Measurements from ENCODE around the gene PIK3AP1. TPM values are rescaled to one million over a fixed set of nuclear protein-coding genes. Genes with fewer than 3 reads are reported as not detected.
"Not testable (repeated sequence)": the region's sequence is repeated elsewhere in the genome, so short reads cannot be mapped to it uniquely, and the experiment has no call there.

Gene PIK3AP1
- polyA plus RNA-seq, 2 donors: 0.31 to 0.47 TPM

DNA sequence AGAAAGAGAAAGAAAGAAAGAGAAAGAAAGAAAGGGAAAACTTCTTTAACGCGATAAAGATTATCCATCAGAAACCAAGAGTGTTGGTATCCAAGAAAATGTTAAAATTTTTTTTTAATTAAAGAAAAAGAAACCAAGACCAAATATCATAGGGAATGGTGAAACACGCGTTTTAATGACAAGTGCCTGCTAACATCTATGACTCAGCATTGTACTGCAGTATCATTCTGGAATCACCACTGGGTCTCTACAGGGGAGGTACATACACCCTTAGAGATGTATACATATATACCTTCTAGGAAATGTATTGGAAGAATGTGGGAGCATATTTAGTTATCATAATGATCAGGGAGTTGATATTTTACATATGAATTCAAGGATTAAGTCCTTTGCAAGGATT lies 32.1 kb upstream of the PIK3AP1 start:
- WGBS, 2 donors: 87 to 88% methylated on average over 4 of the region's 4 CpGs
- Histone ChIP-seq H3K27ac (ENCODE audit: low read depth in 2 of 2, low read length in 1 of 2) (no peak overlapping the region), H3K4me1 (ENCODE audit: control insufficient read depth in 2 of 2, insufficient read depth in 2 of 2, low read length in 1 of 2) (no peaks in the 10 kb centered on the region), H3K9me3 (ENCODE audit: control insufficient read depth in 2 of 2, insufficient read depth in 1 of 2, low read depth in 1 of 2, low read length in 1 of 2) (no peaks in the 10 kb centered on the region), H3K27me3 (ENCODE audit: control insufficient read depth in 1 of 2, insufficient read depth in 2 of 2, low read length in 2 of 2) (no peaks in the 10 kb centered on the region), H3K4me3 (ENCODE audit: low read depth in 1 of 2, low read length in 2 of 2) (no peak overlapping the region), H3K36me3 (ENCODE audit: control insufficient read depth in 2 of 2, insufficient read depth in 2 of 2, low read length in 1 of 2) (no peaks in the 10 kb centered on the region)

DNA sequence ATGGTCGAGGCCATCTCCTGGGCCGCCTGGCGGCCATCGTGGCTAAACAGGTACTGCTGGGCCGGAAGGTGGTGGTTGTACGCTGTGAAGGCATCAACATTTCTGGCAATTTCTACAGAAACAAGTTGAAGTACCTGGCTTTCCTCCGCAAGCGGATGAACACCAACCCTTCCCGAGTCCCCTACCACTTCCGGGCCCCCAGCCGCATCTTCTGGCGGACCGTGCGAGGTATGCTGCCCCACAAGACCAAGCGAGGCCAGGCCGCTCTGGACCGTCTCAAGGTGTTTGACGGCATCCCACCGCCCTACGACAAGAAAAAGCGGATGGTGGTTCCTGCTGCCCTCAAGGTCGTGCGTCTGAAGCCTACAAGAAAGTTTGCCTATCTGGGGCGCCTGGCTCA lies 30.0 kb upstream of the PIK3AP1 start:
- not testable (repeated sequence) for H3K36me3 ChIP-seq (ENCODE audit: control insufficient read depth in 2 of 2, insufficient read depth in 2 of 2, low read length in 1 of 2); H3K4me1 ChIP-seq (ENCODE audit: control insufficient read depth in 2 of 2, insufficient read depth in 2 of 2, low read length in 1 of 2); H3K9me3 ChIP-seq (ENCODE audit: control insufficient read depth in 2 of 2, insufficient read depth in 1 of 2, low read depth in 1 of 2, low read length in 1 of 2); H3K27me3 ChIP-seq (ENCODE audit: control insufficient read depth in 1 of 2, insufficient read depth in 2 of 2, low read length in 2 of 2); H3K4me3 ChIP-seq (ENCODE audit: low read depth in 1 of 2, low read length in 2 of 2); H3K27ac ChIP-seq (ENCODE audit: low read depth in 2 of 2, low read length in 1 of 2)
- 96 to 97% methylated on average over 15 to 24 of the region's 24 CpGs for WGBS, 2 donors

DNA sequence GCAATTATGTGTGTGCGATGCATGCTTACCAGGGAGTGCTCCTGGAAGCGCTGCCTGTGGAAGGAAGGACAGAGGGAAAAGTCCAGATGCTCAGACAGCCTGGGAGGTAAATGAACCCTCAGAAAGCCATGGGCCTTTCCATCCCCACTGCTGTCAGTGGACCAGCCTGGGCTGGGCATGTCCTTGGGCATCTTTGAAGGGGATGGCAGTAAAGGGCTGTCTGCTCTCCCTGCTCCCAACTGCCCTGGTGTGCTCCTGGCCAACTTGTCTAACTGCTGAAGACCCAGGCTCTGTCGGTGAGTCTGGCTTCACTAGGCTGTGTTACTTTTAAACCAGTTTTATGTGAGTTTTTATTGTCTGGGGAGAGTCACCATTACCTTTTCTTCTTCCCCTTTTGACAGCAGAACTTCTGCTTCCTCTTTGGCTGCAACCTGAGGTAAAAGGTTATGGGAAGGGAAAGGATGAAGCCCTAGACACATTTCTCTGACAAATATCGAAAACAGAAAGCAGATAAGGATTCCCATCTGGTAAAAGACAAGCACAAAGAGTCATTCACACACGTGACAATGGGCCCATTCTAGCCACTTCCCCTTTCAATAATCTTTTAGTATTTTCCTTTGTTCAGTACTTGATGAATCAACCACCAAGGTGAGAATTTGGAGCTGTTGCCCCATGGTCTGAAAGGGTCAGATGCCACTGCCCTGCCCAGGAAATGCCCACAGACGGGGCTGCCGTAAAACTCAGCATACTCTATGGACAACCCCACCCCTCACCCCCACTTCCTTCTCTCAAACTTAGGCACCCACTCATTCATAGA lies 27.6 kb upstream of the PIK3AP1 start:
- 60 to 61% methylated on average over 7 of the region's 7 CpGs for WGBS, 2 donors
- H3K27ac ChIP-seq (ENCODE audit: low read depth in 2 of 2, low read length in 1 of 2): no peak overlapping the region
- H3K9me3 ChIP-seq (ENCODE audit: control insufficient read depth in 2 of 2, insufficient read depth in 1 of 2, low read depth in 1 of 2, low read length in 1 of 2): no peaks in the 10 kb centered on the region
- H3K4me3 ChIP-seq (ENCODE audit: low read depth in 1 of 2, low read length in 2 of 2): no peak overlapping the region
- no peaks in the 10 kb centered on the region for H3K4me1 ChIP-seq (ENCODE audit: control insufficient read depth in 2 of 2, insufficient read depth in 2 of 2, low read length in 1 of 2)
- H3K36me3 ChIP-seq (ENCODE audit: control insufficient read depth in 2 of 2, insufficient read depth in 2 of 2, low read length in 1 of 2): no peaks in the 10 kb centered on the region
- H3K27me3 ChIP-seq (ENCODE audit: control insufficient read depth in 1 of 2, insufficient read depth in 2 of 2, low read length in 2 of 2): no peaks in the 10 kb centered on the region

DNA sequence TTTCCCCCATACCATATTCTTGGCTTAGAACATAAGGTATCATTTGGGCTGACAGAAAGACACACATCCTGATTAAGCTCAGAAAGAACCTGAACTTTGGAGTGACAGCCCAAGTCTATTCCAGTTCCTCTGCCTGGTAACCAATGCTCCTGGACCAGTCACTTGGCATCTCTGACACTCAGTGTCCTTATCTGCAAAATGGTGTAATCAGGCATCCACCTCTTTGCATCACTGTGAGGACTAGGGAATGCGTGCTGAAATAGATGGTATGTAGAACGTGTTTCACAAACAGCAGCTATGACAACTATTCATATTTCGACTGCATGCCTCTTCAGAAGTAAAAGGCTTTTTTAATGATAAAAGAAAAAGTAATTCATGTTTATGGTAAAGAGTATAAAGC lies 26.2 kb upstream of the PIK3AP1 start:
- no peaks in the 10 kb centered on the region for H3K27me3 ChIP-seq (ENCODE audit: control insufficient read depth in 1 of 2, insufficient read depth in 2 of 2, low read length in 2 of 2)
- no peaks in the 10 kb centered on the region for H3K36me3 ChIP-seq (ENCODE audit: control insufficient read depth in 2 of 2, insufficient read depth in 2 of 2, low read length in 1 of 2)
- H3K9me3 ChIP-seq (ENCODE audit: control insufficient read depth in 2 of 2, insufficient read depth in 1 of 2, low read depth in 1 of 2, low read length in 1 of 2): no peaks in the 10 kb centered on the region
- H3K4me1 ChIP-seq (ENCODE audit: control insufficient read depth in 2 of 2, insufficient read depth in 2 of 2, low read length in 1 of 2): no peaks in the 10 kb centered on the region
- WGBS, 2 donors: 84 to 85% methylated on average over 3 of the region's 3 CpGs
- H3K27ac ChIP-seq (ENCODE audit: low read depth in 2 of 2, low read length in 1 of 2): no peak overlapping the region
- H3K4me3 ChIP-seq (ENCODE audit: low read depth in 1 of 2, low read length in 2 of 2): no peak overlapping the region

DNA sequence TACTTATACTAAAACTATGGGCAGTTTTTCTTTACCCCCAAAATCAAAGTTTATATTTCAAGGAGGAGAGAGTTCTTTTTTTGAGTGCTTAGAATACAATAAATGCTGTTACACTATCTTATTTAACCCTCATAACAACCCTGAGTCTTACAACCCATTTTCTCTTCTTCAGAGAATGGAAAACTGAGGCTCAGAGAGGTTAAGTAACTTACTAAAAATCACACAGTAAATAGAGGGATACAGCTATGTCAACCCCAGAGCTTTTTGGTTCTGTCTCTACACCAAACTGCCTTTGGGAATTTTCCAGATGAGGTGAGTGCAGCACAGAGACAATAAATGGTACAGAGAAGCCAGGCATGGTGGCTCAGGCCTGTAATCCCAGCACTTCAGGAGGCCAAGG lies 25.6 kb upstream of the PIK3AP1 start:
- no peaks in the 10 kb centered on the region for H3K4me1 ChIP-seq (ENCODE audit: control insufficient read depth in 2 of 2, insufficient read depth in 2 of 2, low read length in 1 of 2)
- no peak overlapping the region for H3K27ac ChIP-seq (ENCODE audit: low read depth in 2 of 2, low read length in 1 of 2)
- H3K9me3 ChIP-seq (ENCODE audit: control insufficient read depth in 2 of 2, insufficient read depth in 1 of 2, low read depth in 1 of 2, low read length in 1 of 2): no peaks in the 10 kb centered on the region
- no peaks in the 10 kb centered on the region for H3K27me3 ChIP-seq (ENCODE audit: control insufficient read depth in 1 of 2, insufficient read depth in 2 of 2, low read length in 2 of 2)
- no peaks in the 10 kb centered on the region for H3K36me3 ChIP-seq (ENCODE audit: control insufficient read depth in 2 of 2, insufficient read depth in 2 of 2, low read length in 1 of 2)
- H3K4me3 ChIP-seq (ENCODE audit: low read depth in 1 of 2, low read length in 2 of 2): no peak overlapping the region

DNA sequence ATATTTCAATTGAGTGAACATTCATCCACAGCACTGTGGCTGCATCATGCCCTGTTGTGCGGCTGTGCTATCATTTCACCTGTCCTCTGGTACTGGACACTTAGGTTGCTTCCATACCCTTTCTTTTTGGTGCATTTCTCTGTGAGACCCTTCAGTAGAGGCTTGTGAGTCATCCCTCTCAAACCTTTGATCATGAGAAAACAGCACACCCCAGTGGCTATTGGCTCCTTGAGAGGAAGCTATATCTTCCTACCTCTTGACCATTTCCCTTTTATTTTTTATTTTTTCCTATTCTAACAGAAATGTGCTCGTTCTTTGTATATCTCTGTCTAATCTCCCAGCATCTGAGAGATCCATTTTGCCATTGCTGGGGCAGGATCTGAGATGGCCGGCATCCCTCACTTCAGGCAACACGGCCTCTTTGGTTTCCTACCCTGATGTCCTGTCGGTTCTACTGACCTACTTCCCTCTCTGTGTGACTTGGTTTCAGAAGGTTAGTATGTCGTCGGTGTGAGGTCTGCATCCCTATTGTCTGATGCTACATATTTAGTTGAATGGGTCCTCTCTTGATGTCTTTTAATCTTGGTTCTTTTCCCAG lies 23.8 kb upstream of the PIK3AP1 start:
- 66 to 67% methylated on average over 7 of the region's 7 CpGs for WGBS, 2 donors
- Histone ChIP-seq H3K9me3 (ENCODE audit: control insufficient read depth in 2 of 2, insufficient read depth in 1 of 2, low read depth in 1 of 2, low read length in 1 of 2) (no peaks in the 10 kb centered on the region), H3K27ac (ENCODE audit: low read depth in 2 of 2, low read length in 1 of 2) (no peak overlapping the region), H3K36me3 (ENCODE audit: control insufficient read depth in 2 of 2, insufficient read depth in 2 of 2, low read length in 1 of 2) (no peaks in the 10 kb centered on the region), H3K27me3 (ENCODE audit: control insufficient read depth in 1 of 2, insufficient read depth in 2 of 2, low read length in 2 of 2) (peaks cover 0 to 3% of the 10 kb centered on the region in 2 donors), H3K4me3 (ENCODE audit: low read depth in 1 of 2, low read length in 2 of 2) (no peak overlapping the region), H3K4me1 (ENCODE audit: control insufficient read depth in 2 of 2, insufficient read depth in 2 of 2, low read length in 1 of 2) (no peaks in the 10 kb centered on the region)

DNA sequence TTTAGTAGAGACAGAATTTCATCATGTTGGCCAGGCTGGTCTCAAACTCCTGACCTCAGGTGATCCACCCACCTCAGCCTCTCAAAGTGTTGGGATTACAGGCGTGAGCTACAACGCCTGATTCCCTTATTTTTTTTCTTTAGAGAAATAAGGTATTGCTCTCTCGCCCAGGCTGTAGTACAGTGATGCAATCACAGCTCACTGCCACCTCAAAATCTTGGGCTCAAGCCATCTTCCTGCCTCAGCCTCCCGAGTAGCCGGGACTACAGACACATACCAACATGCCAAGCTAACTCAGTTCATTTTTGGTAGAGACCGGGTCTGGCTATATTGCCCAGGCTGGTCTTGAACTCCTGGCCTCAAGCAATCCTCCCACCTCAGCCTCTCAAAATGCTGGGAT lies 21.2 kb upstream of the PIK3AP1 start:
- not testable (repeated sequence) for H3K27ac ChIP-seq (ENCODE audit: low read depth in 2 of 2, low read length in 1 of 2); H3K27me3 ChIP-seq (ENCODE audit: control insufficient read depth in 1 of 2, insufficient read depth in 2 of 2, low read length in 2 of 2); H3K9me3 ChIP-seq (ENCODE audit: control insufficient read depth in 2 of 2, insufficient read depth in 1 of 2, low read depth in 1 of 2, low read length in 1 of 2); H3K4me3 ChIP-seq (ENCODE audit: low read depth in 1 of 2, low read length in 2 of 2); H3K36me3 ChIP-seq (ENCODE audit: control insufficient read depth in 2 of 2, insufficient read depth in 2 of 2, low read length in 1 of 2); H3K4me1 ChIP-seq (ENCODE audit: control insufficient read depth in 2 of 2, insufficient read depth in 2 of 2, low read length in 1 of 2)
- WGBS, 2 donors: 70% methylated on average over 6 of the region's 6 CpGs

DNA sequence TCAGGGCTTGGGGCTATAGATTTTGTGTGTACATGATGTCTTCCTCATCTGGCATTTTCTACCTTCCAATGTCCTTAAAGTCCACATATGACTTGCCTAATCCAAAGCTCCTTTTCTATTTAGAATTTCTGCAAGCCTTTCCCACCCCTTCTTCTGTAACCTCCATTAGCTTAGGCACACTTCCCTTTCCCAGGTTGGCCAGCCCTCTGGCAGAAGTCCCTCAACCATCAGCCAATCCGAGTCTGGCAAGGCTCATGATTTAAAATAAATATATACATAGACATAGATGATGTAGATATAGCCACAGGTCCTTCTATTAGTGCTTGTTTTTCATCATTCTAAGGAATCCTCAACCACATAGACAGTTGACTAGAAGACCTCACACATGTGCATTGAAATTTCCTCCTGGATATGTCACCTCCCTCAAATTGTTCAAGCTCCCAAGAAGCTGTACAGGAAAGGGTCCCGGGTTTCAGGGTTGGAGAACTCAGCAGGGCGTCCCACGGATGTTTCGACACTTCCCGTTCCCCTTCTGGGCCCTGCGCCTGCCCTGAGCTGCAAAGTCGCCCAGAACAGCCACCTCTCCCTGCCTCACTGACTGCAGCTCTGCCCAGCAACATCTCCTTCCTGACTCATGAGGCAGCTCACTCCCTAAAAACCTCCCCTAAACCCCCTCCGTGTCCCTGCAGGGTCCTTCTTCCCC lies 20.4 kb upstream of the PIK3AP1 start:
- Histone ChIP-seq H3K9me3 (ENCODE audit: control insufficient read depth in 2 of 2, insufficient read depth in 1 of 2, low read depth in 1 of 2, low read length in 1 of 2) (no peaks in the 10 kb centered on the region), H3K27me3 (ENCODE audit: control insufficient read depth in 1 of 2, insufficient read depth in 2 of 2, low read length in 2 of 2) (peaks cover 0 to 3% of the 10 kb centered on the region in 2 donors), H3K4me1 (ENCODE audit: control insufficient read depth in 2 of 2, insufficient read depth in 2 of 2, low read length in 1 of 2) (no peaks in the 10 kb centered on the region), H3K27ac (ENCODE audit: low read depth in 2 of 2, low read length in 1 of 2) (no peak overlapping the region), H3K36me3 (ENCODE audit: control insufficient read depth in 2 of 2, insufficient read depth in 2 of 2, low read length in 1 of 2) (no peaks in the 10 kb centered on the region), H3K4me3 (ENCODE audit: low read depth in 1 of 2, low read length in 2 of 2) (no peak overlapping the region)
- WGBS, 2 donors: 55 to 63% methylated on average over 9 of the region's 9 CpGs

DNA sequence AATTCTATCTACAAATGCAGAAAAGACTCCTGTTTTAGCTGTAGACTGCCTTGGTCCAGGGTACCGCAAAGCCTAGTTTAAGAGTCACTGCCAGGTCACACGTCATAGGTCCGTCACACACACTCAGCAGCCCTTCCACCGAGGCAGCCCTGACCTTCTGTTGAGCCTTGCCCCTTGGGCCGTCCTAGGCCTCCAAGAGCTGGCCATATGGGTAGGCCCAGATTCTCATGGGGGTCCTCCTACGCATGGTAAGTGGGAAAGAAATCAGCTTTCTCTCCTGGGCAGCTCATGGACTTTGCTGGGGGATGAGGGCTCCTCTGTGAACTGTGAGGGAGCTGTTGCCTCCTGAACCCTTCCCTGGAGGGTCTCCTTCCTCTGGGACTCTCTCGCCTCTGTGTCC lies 19.8 kb upstream of the PIK3AP1 start:
- no peaks in the 10 kb centered on the region for H3K9me3 ChIP-seq (ENCODE audit: control insufficient read depth in 2 of 2, insufficient read depth in 1 of 2, low read depth in 1 of 2, low read length in 1 of 2)
- H3K27ac ChIP-seq (ENCODE audit: low read depth in 2 of 2, low read length in 1 of 2): no peak overlapping the region
- H3K27me3 ChIP-seq (ENCODE audit: control insufficient read depth in 1 of 2, insufficient read depth in 2 of 2, low read length in 2 of 2): peaks cover 0 to 3% of the 10 kb centered on the region in 2 donors
- no peak overlapping the region for H3K4me3 ChIP-seq (ENCODE audit: low read depth in 1 of 2, low read length in 2 of 2)
- H3K4me1 ChIP-seq (ENCODE audit: control insufficient read depth in 2 of 2, insufficient read depth in 2 of 2, low read length in 1 of 2): no peaks in the 10 kb centered on the region
- no peaks in the 10 kb centered on the region for H3K36me3 ChIP-seq (ENCODE audit: control insufficient read depth in 2 of 2, insufficient read depth in 2 of 2, low read length in 1 of 2)
- 92 to 93% methylated on average over 7 of the region's 7 CpGs for WGBS, 2 donors

Data from esophagus (tissue), 2 donors.